PFSK-1 (cell line): Measurements from ENCODE around the gene CERCAM.

ENCODE experiments used
- FOXP2 ChIP-seq: optimal IDR thresholded peaks from 2 replicates; pipeline ENCODE3; 2011; ENCODE audit warnings: borderline replicate concordance, control low read depth, inconsistent platforms; ENCODE audit not compliant: insufficient read depth; ENCODE audit errors: extremely low read length, extremely low read depth
- POLR2AphosphoS5 ChIP-seq: IDR thresholded peaks from 2 replicates; pipeline ENCODE4 v1.6.1; 2012; ENCODE audit warnings: low read depth, mild to moderate bottlenecking, control low read depth, low read length, moderate library complexity
- REST ChIP-seq, 2 experiments: IDR thresholded peaks; 2 replicates each; pipeline versions ENCODE4 v1.6.1 to v1.8.0; 2011 to 2012; ENCODE audit warnings: low read depth in 2 of 2, low read length in 2 of 2, control low read depth in 1 of 2, inconsistent platforms in 1 of 2, mild to moderate bottlenecking in 1 of 2, moderate library complexity in 1 of 2; ENCODE audit not compliant: insufficient read depth in 1 of 2
- SIN3A ChIP-seq: IDR thresholded peaks from 2 replicates; pipeline ENCODE4 v1.6.1; 2012; ENCODE audit warnings: mild to moderate bottlenecking, low read length, moderate library complexity, borderline replicate concordance; ENCODE audit not compliant: insufficient read depth
- TAF1 ChIP-seq: IDR thresholded peaks from 2 replicates; pipeline ENCODE4 v1.6.1; 2012; ENCODE audit warnings: low read length, control low read depth, borderline replicate concordance; ENCODE audit not compliant: insufficient read depth

CERCAM gene

DNA sequence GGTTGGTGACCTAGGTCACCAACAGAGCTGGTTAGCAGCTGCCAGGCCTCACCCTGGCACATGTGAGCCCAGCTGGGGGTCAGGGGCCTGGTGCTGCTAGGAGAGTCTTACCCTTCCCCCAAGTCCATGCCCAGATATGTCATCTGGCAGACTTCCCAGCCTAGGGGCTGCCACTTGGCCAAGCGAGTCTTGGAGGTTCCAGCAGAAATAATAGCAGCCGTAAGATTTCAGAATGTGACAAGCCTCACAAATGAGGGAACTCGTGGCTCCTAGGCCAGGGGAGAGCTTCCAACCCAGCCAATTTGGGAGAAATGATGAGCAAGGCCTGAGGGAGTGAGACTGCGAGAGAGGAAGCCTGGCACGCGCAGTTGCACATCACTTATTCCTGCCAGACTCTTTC, 38.4 kb upstream of the CERCAM start:
- TF ChIP-seq FOXP2 (no peak), SIN3A (no peak), REST (IDR thresholded peaks at IDR 0.05; ENCODE audit: insufficient read depth in 1 of 2, low read depth in 2 of 2, low read length in 2 of 2) (no peak), TAF1 (no peak), POLR2AphosphoS5 (no peak)

GRCh38 chr9:128383007-128383753, 37.5 kb upstream of the CERCAM start:
- no peak for TF ChIP-seq SIN3A
- no peak for TF ChIP-seq POLR2AphosphoS5
- TF ChIP-seq FOXP2 = no peak
- TF ChIP-seq TAF1 = no peak
- TF ChIP-seq REST (IDR thresholded peaks at IDR 0.05; ENCODE audit: insufficient read depth in 1 of 2, low read depth in 2 of 2, low read length in 2 of 2) = no peak

- TF ChIP-seq FOXP2 (no peak), REST (IDR thresholded peaks at IDR 0.05; ENCODE audit: insufficient read depth in 1 of 2, low read depth in 2 of 2, low read length in 2 of 2) (no peak)
Measured at GRCh38 chr9:128383791-128384190, 36.9 kb upstream of the CERCAM start.

GRCh38 chr9:128384801-128385495, 35.7 kb upstream of the CERCAM start:
- no peak for TF ChIP-seq FOXP2
- no peak for TF ChIP-seq TAF1
- no peak for TF ChIP-seq REST (IDR thresholded peaks at IDR 0.05; ENCODE audit: insufficient read depth in 1 of 2, low read depth in 2 of 2, low read length in 2 of 2)
- no peak for TF ChIP-seq SIN3A
- TF ChIP-seq POLR2AphosphoS5 = no peak
